Stomach (tissue), 4 donors: ENCODE data around the gene C2orf92.

ENCODE experiments used
- EP300 ChIP-seq: sonication (generic); formaldehyde crosslinking; IDR thresholded peaks from one replicate; pipeline ENCODE4 v1.6.1; 2017; ENCODE audit warnings: antibody characterized with exemption
- POLR2A ChIP-seq, 4 donors: fragments of 450-650 bp; IDR thresholded peaks; one replicate each; pipeline ENCODE4 v1.6.1; 2016; ENCODE audit warnings: antibody characterized with exemption in 4 of 4, control low read depth in 2 of 4, mild to moderate bottlenecking in 1 of 4, moderate library complexity in 1 of 4
- POLR2AphosphoS5 ChIP-seq, 3 donors: sonication (generic); formaldehyde crosslinking; IDR thresholded peaks; one replicate each; pipeline ENCODE4 v1.6.1; 2016; ENCODE audit warnings: antibody characterized with exemption in 3 of 3
- TF ChIP-seq, protein P1 (sequence below), 7 experiments: fragments of 450-650 bp in 4 of 7; fragments of 200-600 bp in 3 of 7; sonication (generic) in 3 of 7; IDR thresholded peaks; one replicate each; pipeline ENCODE4 v1.5.1; 2016 to 2019; ENCODE audit warnings: antibody characterized with exemption in 7 of 7, control low read depth in 2 of 7, mild to moderate bottlenecking in 1 of 7

DNA sequence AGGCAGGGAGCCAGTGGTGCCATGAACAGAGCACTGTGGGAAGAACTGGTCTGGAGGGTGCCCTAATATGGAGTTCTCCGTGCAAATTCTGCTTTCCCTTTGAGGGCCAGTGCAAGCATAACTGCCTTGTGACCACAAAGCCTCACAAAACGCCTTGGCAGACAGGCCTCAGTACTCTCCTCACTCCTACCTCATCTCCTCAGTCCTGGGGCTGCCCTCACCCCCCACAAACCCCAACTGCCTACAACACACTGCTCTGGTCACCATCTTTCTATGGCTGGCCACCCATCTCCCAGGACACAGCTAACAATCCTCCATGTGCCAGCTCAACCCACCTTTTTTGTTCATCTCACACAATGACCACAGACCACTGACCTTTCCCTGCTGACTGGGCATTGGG lies 14.7 kb upstream of the C2orf92 start:
- no peak for TF ChIP-seq EP300
- TF ChIP-seq, protein P1, sequence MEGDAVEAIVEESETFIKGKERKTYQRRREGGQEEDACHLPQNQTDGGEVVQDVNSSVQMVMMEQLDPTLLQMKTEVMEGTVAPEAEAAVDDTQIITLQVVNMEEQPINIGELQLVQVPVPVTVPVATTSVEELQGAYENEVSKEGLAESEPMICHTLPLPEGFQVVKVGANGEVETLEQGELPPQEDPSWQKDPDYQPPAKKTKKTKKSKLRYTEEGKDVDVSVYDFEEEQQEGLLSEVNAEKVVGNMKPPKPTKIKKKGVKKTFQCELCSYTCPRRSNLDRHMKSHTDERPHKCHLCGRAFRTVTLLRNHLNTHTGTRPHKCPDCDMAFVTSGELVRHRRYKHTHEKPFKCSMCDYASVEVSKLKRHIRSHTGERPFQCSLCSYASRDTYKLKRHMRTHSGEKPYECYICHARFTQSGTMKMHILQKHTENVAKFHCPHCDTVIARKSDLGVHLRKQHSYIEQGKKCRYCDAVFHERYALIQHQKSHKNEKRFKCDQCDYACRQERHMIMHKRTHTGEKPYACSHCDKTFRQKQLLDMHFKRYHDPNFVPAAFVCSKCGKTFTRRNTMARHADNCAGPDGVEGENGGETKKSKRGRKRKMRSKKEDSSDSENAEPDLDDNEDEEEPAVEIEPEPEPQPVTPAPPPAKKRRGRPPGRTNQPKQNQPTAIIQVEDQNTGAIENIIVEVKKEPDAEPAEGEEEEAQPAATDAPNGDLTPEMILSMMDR (IDR thresholded peaks at IDR 0.05) = no peak
- TF ChIP-seq POLR2A (IDR thresholded peaks at IDR 0.05) = no peak
- TF ChIP-seq POLR2AphosphoS5 (IDR thresholded peaks at IDR 0.05) = no peak
